ENCODE measurements around the gene CDIPT.

CDIPT gene

GRCh38 chr16:29809031-29809747 is 53.8 kb downstream of the CDIPT start:
- DNase-seq: no peak

Data from CD4-positive, alpha-beta T cell treated with Interleukin-10 for 1 hour (primary cell).